ENCODE measurements around the gene TBC1D7.

DNA sequence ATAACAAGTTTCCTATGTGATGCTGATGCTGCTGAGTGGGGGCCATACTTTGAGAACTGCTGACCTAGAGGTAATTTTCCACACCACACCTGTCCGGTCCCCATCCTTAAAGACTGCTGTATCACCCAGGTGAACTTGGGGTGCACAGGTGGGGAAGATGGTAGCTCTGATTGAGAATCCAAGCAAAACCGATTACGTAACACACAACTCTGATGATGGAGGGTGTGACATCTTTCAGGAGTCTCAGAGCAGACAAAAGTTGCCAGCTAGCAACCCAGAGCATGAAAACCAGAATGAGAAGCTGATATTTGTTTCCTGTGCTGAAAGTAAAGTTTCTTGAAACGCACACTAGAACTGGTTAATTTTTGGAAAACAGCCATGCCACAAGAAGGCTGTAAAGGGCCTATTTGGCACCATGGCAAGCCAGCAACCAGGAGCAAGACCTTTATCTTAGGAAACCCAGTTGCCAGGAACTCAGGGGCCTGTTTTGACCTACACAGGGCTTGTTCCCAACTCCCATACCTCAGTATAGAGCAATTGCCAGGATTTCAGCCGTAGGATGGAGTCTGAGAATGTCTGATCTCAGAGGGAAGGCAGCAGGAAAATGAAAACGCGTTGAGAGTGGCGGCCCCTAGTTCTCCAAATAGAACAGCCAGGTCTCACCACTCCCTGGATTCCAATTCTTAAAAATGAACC lies 21.6 kb upstream of the TBC1D7 start:
- no peak for TF ChIP-seq SPI1 (IDR thresholded peaks at IDR 0.05; ENCODE audit: low read depth, low read length)
- no peak for TF ChIP-seq POLR2A (IDR thresholded peaks at IDR 0.05; ENCODE audit: low read depth, low read length)
- no peak for TF ChIP-seq TAF1 (IDR thresholded peaks at IDR 0.05; ENCODE audit: low read depth, low read length)

Measured in GM12891 (cell line).